Omental fat pad (tissue), 4 donors: ENCODE results near the gene CHI3L2. TPM values are rescaled to one million over a fixed set of nuclear protein-coding genes. Genes with fewer than 3 reads are reported as not detected.

ENCODE experiments used
- ATAC-seq: fragments of 150-250 bp; one replicate; pipeline ENCODE4 v1.9.1; 2016; ENCODE audit warnings: mild to moderate bottlenecking, moderate library complexity; ENCODE audit not compliant: low FRiP score
- DNase-seq: peaks from one replicate; pipeline ENCODE4 v3.0.0-alpha.2; 2019; ENCODE audit warnings: low spot score
- CTCF ChIP-seq, 3 donors: fragments of 450-650 bp; IDR thresholded peaks; one replicate each; pipeline ENCODE4 v1.5.1; 2016 to 2017; ENCODE audit warnings: antibody characterized with exemption in 3 of 3, mild to moderate bottlenecking in 3 of 3, moderate library complexity in 2 of 3
- total RNA-seq, 4 donors: library from RNA; depleted of rRNA; stranded (reverse); fragments of >200 nt; gene quantifications; one replicate each; pipeline ENCODE4 v1.1.0, GENCODE V29; 2016

CHI3L2 gene
- total RNA-seq, 4 donors from 2014 or later = 1.2 to 28.5 (median 6.1) TPM

GRCh38 chr1:111197598-111198284, 29.8 kb upstream of the CHI3L2 start:
- ATAC-seq (no peak), DNase-seq (no peak)
- no peak for TF ChIP-seq CTCF (IDR thresholded peaks at IDR 0.05)

- ATAC-seq = no peak
- no peak for TF ChIP-seq CTCF (IDR thresholded peaks at IDR 0.05)
- DNase-seq = no peak
These were observed 28.7 kb upstream of the CHI3L2 start for GRCh38 chr1:111198836-111199235.

GRCh38 chr1:111199329-111199728, 28.2 kb upstream of the CHI3L2 start:
- no peak for ATAC-seq
- no peak for TF ChIP-seq CTCF (IDR thresholded peaks at IDR 0.05)
- no peak for DNase-seq

GRCh38 chr1:111199881-111200801, 27.4 kb upstream of the CHI3L2 start, which contains the start of gene DENND2D:
DENND2D (minus strand) TSS chr1:111200646; CDS start chr1:111200459, 187 bp downstream.
- ATAC-seq (no peak), DNase-seq (no peak)
- TF ChIP-seq CTCF (IDR thresholded peaks at IDR 0.05) = no peak

- ATAC-seq (no peak), DNase-seq (no peak)
- TF ChIP-seq CTCF (IDR thresholded peaks at IDR 0.05) = no peak
These were observed 26.7 kb upstream of the CHI3L2 start for GRCh38 chr1:111200802-111201161.

- no peak for TF ChIP-seq CTCF (IDR thresholded peaks at IDR 0.05)
- ATAC-seq (no peak), DNase-seq (no peak)
These were observed 26.0 kb upstream of the CHI3L2 start for GRCh38 chr1:111201275-111202090.
